Choroid plexus epithelial cell (primary cell): Measurements from ENCODE around the gene B3GALT5.

Experiments used
- DNase-seq: peaks from one replicate; pipeline ENCODE4 v3.0.0-alpha.2; 2010; ENCODE audit warnings: low read depth
- H3K4me3 ChIP-seq: 2 replicates; pipeline ENCODE4 v1.5.1; 2011; ENCODE audit warnings: low read depth, mild to moderate bottlenecking, control low read depth, low read length, moderate library complexity
- CTCF ChIP-seq: conservative IDR thresholded peaks from 2 replicates; pipeline ENCODE4 v1.5.1; 2011; ENCODE audit warnings: low read depth, mild to moderate bottlenecking, control low read depth, inconsistent platforms, low read length, moderate library complexity

The B3GALT5 gene

GRCh38 chr21:39593522-39593921, 19.2 kb upstream of the B3GALT5 start:
- no peak for TF ChIP-seq CTCF
- no peak overlapping the region for H3K4me3 ChIP-seq
- DNase-seq: no peak

- no peak for TF ChIP-seq CTCF
- DNase-seq: no peak
- no peak overlapping the region for H3K4me3 ChIP-seq
Observed at GRCh38 chr21:39595465-39595864, 17.3 kb upstream of the B3GALT5 start.

DNA sequence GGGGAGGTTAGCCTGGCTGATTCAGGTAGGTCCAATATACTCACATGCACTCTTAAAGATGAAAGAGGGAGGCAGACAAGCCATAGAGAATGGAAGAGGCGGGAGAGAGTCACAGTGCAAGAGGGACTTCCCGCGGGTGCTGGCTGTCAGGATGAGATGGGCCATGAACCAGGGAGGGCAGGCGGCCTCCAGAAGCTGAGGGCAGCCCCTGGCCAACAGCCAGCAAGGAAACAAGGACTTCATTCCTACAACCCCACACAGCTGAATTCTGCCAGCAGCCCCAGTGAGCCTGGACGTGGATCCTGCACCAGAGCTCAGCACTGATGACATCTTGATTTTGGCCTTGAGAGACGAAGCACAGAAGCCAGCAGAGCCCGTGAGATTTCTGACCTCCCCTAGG, 15.1 kb upstream of the B3GALT5 start:
- no peak overlapping the region for H3K4me3 ChIP-seq

DNA sequence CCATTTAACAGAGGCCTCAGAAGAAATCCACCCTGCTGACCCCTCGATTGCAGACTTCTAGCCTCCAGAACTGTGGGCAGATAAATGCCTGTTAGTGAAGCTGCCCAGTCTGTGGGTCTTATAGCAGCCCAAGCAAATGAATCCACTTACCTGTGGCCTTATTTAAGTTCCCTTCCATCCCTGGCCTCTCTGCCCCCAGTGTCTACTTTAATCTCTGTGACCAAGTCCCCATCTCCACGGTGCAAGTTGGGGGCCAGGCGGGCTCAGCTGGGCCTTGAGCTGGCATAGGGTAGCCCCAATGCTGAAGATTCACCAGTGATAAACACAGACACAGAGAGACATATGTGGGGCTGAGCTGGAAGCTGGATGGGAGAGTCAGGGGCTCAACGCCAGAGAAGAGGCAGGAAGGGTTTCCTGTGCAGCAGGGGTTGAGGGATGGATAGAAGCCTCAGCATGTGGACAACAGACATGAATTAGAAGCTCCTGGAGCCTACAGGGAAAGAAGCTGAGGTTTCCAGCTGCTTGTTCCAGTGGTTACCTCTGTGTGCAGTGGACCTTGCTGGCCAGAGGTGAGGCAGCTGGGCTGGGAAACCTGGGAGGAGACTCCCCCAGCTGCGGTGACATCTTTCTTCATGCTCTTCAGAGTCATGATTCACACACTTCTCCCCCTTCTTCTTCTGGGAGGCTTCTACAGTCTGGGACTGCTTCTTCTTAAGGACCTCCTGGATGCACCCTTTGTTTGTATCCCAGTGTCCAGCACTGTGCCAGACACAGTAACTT, 13.4 kb upstream of the B3GALT5 start:
- DNase-seq: no peak
- TF ChIP-seq CTCF: no peak
- H3K4me3 ChIP-seq: no peak overlapping the region

More for the DNA sequence above, 15.1 kb upstream of the B3GALT5 start:
- no peak for TF ChIP-seq CTCF
- DNase-seq: no peak

DNA sequence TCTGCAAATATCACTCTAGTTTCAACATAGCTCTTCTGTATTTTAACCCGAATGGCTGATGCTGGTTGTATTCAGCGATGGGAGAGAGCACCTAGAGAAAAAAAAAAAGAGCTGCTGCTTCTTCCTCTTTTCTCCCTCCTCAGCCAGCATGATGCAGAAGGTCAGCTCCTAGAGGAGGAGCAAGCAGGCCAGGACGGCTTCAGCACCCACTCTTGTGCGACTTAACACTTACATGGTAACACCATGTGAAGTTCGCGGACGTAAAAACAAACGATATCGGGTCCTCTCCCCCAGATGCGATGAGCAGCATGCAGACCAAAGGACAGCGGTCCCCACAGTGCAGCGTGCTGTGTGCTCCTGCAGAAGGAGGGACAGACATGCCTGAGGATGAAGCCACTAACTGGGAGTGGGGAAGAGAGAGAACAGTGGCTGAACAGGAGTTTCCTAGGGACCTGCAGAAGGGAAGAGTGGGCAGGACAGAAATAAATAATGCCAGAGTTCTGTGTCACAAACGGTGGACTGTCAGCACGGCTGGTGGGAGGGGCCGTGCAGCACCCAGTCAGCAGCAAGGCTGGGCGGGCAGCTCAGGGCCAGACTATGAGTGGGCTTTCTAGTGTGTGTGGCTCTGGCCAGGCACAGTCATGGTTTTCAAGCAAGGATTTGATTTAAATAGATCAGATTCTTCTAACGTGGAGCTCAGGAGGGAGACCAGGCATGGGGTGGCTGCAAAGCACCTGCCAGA, 11.4 kb upstream of the B3GALT5 start:
- no peak for DNase-seq
- no peak overlapping the region for H3K4me3 ChIP-seq
- TF ChIP-seq CTCF: no peak

- DNase-seq: no peak
- TF ChIP-seq CTCF: no peak
- no peak overlapping the region for H3K4me3 ChIP-seq
Observed at GRCh38 chr21:39602076-39602689, 10.6 kb upstream of the B3GALT5 start.
